Hippocampal formation (tissue), 2 donors: ENCODE measurements around the gene PTTG1.

Source experiments
- DNase-seq, 2 donors: peaks; one replicate each; lab custom pipeline; 2025; lab: John Stamatoyannopoulos, UW

PTTG1 gene

DNA sequence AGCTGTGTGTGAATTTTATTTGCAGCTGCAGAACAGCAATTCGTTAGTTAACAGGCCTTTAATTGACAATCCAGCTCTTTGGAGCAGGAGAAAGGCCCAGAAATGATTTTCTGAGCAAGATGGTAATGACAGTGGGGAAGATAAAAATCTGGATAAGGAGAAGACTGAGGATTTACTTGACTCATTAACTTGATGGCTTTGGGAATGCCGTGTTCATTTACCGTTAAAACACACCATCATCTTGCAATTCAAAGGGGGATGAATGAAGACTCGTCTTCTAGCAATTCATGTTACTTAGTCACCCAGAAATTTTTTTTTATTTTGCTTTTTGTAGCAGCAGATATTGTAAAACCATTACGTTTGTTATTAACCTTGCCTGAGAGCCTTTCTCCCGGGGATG lies 52.0 kb downstream of the PTTG1 start:
- no peak for DNase-seq

DNA sequence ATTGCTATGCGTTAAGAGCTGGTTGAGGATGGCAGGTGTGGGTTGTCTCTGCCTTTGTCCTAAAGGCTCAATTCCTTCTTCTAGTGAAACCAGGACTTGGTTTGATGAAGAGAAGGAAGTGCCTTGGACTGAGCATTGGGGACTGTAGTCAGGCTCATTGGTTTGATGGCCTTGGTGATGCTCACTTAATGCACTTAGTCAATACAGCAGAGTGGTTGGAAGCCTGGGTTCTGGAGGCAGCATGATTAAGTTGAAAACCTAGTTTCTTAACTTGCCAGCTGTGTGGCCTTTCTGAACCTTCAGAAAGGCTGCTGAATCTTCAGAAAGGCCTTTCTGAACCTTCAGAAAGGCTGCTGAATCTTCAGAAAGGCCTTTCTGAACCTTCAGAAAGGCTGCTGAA lies 52.4 kb downstream of the PTTG1 start:
- DNase-seq = no peak

DNA sequence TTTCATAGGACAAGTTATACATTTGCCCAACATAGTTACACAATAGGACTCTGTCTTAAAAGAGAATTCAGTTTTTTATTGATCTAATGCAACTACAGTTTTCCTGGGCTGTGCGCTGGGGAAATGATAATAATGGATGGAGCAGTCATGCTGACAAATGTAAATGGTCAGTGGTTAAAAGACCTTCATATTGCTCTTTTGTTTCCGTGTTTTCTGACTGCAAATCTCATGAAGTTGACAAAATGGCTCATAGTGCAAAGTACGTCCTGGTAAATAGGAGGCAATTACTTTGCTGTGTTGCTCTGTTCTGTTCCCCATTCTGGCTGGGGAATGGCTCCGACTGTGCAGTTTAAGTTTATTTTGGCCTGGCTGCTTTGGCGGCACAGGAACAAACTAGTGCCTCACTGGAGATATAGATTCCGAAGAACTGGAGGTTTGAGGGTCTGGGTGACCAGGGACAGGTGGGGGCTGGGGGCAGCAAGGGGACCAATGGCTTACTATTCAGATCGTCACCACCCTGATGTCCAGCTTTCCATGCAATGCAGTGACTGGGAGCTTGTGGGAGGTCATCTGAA lies 54.3 kb downstream of the PTTG1 start:
- DNase-seq = no peak

DNA sequence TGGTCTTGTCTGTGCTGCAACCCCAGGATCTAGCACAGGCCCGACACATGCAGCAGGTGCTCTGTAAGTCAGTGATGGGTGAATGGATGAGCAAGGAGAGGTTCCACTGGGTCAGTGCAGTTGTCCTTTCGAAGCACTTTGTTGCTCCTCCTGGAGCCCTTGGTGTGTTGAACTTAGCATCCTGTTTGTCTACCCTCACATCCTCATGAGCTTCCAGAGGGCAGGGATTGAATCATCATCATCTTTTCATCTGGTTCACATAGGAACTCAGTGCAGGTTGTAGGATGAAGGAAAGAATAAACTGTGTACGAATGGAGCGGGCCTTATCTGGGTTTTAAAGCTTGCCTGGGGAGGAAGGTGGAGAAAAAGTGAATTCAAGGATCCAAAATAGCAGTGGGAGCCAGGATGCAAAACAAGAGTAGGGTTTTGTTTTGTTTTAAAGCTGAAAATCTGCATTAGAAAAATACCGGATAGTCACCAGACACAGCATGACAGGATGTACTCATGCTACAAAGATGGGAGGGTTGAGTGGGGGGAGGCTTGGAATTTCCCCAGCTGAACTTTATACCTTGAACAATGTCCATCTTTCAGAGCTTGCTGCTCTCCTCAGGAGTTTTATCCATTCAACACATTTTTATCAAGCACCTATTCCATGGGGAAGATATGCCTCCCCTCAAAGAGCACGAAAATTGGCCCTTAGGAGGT lies 55.8 kb downstream of the PTTG1 start:
- no peak for DNase-seq

DNA sequence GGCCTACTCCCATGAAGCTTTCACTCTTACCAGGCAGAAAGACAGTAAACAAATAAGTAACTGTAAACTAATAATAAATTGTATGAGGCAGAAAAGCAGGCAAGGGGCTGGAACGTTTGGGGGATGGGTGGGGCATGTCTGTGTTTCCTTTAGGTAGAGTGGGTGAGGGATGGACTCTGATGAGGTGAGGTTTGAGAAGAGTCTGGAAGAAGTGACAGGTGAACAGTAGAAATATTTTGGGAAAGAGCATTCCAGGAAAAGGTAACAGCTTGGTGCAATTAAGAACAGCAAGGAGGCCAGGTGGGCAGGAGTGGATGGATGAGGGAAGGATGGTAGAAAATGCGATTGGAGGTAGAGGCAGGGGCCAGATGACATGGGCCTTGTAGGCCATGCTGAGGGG lies 56.5 kb downstream of the PTTG1 start:
- no peak for DNase-seq
